DOHH2 (cell line): ENCODE measurements around the gene KRT12.

Experiments
- CTCF ChIP-seq: fragments of 200-600 bp; sonication (generic); IDR thresholded peaks from one replicate; pipeline ENCODE4 v1.5.1; 2014; ENCODE audit warnings: antibody characterized with exemption, mild to moderate bottlenecking, low read depth, low read length; ENCODE audit not compliant: poor library complexity, severe bottlenecking
- EZH2phosphoT487 ChIP-seq: fragments of 200-600 bp; sonication (generic); IDR thresholded peaks from 2 replicates; pipeline ENCODE4 v1.6.1; 2017; ENCODE audit warnings: borderline replicate concordance, mild to moderate bottlenecking, antibody characterized with exemption, low read length, moderate library complexity, mixed read lengths

- no peak for TF ChIP-seq CTCF
- TF ChIP-seq EZH2phosphoT487: no peak
Observed at GRCh38 chr17:40818343-40818732, 48.7 kb downstream of the KRT12 start.
